ENCODE data around the gene HDHD2. TPM values are rescaled to one million over a fixed set of nuclear protein-coding genes. Genes with fewer than 3 reads are reported as not detected.

HDHD2 gene
- total and polyA plus RNA-seq, 2 of the 13 experiments (the other 11 are each of a cell fraction or from before 2014, with no cell fraction given), result 10.2 to 34.7 TPM

DNA sequence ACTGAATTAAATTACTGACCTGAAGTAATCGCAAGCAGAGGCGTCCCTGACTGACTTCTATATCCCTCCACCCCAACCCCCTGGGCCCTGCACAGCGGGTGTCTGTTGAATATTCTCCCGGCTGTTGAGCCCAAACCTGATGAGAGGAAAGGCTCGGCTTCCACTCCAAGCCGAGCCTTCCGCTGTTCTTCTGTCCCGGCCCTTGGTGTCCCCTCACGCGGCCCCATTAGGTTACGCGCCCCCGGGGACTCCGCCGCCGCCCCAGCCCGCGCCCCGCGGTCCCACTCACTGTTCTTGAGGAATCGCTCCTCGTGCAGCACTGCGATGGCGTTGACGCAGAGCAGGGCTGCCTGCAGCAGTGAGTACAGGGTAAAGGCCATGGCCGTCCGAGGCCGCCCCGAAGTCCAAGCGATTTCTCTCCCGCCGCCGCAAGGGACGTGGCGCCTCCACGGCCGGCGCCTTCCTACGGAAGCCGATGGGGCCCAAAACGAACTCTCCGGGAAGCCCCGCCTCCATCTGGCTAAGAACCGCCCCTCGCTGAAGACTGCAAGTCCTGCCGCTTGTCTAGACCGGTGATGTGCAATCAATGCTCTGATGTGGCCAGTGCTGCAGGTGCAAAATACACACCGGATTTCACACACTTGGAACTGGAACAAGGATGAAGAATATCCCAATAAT lies 25.7 kb upstream of the HDHD2 start, which contains the start of gene IER3IP1 (continued):
- TF ChIP-seq, protein P1, sequence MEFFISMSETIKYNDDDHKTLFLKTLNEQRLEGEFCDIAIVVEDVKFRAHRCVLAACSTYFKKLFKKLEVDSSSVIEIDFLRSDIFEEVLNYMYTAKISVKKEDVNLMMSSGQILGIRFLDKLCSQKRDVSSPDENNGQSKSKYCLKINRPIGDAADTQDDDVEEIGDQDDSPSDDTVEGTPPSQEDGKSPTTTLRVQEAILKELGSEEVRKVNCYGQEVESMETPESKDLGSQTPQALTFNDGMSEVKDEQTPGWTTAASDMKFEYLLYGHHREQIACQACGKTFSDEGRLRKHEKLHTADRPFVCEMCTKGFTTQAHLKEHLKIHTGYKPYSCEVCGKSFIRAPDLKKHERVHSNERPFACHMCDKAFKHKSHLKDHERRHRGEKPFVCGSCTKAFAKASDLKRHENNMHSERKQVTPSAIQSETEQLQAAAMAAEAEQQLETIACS (CRISPR knock-in tag; IDR thresholded peaks at IDR 0.05), result no peak
- TF ChIP-seq KAT2B (IDR thresholded peaks at IDR 0.05; ENCODE audit: borderline replicate concordance, low read depth, low read length) (no peak), NFIB (CRISPR knock-in tag; IDR thresholded peaks at IDR 0.05; ENCODE audit: borderline replicate concordance) (no peak), SPEN (CRISPR knock-in tag; IDR thresholded peaks at IDR 0.05; ENCODE audit: low read depth) (peak; percentile 87; the same call in 1 of the 2 replicates), ZNF496 (CRISPR knock-in tag; IDR thresholded peaks at IDR 0.05; ENCODE audit: insufficient replicate concordance) (no peak), FOXK1 (CRISPR knock-in tag; IDR thresholded peaks at IDR 0.05; ENCODE audit: borderline replicate concordance, low read depth) (peak; percentile 52; the same call in 1 of the 2 replicates), MAZ (IDR thresholded peaks at IDR 0.05; ENCODE audit: borderline replicate concordance, low read depth, low read length) (no peak), MAZ (CRISPR knock-in tag; IDR thresholded peaks at IDR 0.05; ENCODE audit: low read depth) (0 out of 2 replicates have a peak, but pooled peaks have one; percentile 27), ZNF567 (CRISPR knock-in tag; IDR thresholded peaks at IDR 0.05; ENCODE audit: borderline replicate concordance) (no peak), ZNF792 (CRISPR knock-in tag; IDR thresholded peaks at IDR 0.05) (peak; percentile 75; the same call in 1 of the 2 replicates), ELF1 (CRISPR knock-in tag; IDR thresholded peaks at IDR 0.05) (peak; percentile 48), MBNL3 (CRISPR knock-in tag; conservative IDR thresholded peaks at IDR 0.05) (no peak), FOSL1 (CRISPR knock-in tag; IDR thresholded peaks at IDR 0.05; ENCODE audit: borderline replicate concordance) (no peak), HOXA9 (CRISPR knock-in tag; IDR thresholded peaks at IDR 0.05; ENCODE audit: borderline replicate concordance) (no peak), SMARCE1 (IDR thresholded peaks at IDR 0.05; ENCODE audit: borderline replicate concordance) (no peak), JUND (CRISPR knock-in tag; IDR thresholded peaks at IDR 0.05) (no peak), ZNF562 (CRISPR knock-in tag; IDR thresholded peaks at IDR 0.05; ENCODE audit: borderline replicate concordance) (no peak), ZFYVE20 (CRISPR knock-in tag; IDR thresholded peaks at IDR 0.05; ENCODE audit: borderline replicate concordance, low read depth) (peak; percentile 69; the same call in 1 of the 2 replicates), PITX1 (CRISPR knock-in tag; IDR thresholded peaks at IDR 0.05) (peak; percentile 66; the same call in 1 of the 2 replicates)
- TF ChIP-seq, protein P2, sequence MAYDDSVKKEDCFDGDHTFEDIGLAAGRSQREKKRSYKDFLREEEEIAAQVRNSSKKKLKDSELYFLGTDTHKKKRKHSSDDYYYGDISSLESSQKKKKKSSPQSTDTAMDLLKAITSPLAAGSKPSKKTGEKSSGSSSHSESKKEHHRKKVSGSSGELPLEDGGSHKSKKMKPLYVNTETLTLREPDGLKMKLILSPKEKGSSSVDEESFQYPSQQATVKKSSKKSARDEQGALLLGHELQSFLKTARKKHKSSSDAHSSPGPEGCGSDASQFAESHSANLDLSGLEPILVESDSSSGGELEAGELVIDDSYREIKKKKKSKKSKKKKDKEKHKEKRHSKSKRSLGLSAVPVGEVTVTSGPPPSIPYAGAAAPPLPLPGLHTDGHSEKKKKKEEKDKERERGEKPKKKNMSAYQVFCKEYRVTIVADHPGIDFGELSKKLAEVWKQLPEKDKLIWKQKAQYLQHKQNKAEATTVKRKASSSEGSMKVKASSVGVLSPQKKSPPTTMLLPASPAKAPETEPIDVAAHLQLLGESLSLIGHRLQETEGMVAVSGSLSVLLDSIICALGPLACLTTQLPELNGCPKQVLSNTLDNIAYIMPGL (CRISPR knock-in tag; IDR thresholded peaks at IDR 0.05; ENCODE audit: borderline replicate concordance in 1 of 2, low read depth in 1 of 2), result peak; percentile 79 to 83; a peak in 3 of 4 replicates
- TF ChIP-seq, protein P3, sequence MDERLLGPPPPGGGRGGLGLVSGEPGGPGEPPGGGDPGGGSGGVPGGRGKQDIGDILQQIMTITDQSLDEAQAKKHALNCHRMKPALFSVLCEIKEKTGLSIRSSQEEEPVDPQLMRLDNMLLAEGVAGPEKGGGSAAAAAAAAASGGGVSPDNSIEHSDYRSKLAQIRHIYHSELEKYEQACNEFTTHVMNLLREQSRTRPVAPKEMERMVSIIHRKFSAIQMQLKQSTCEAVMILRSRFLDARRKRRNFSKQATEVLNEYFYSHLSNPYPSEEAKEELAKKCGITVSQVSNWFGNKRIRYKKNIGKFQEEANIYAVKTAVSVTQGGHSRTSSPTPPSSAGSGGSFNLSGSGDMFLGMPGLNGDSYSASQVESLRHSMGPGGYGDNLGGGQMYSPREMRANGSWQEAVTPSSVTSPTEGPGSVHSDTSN (CRISPR knock-in tag; IDR thresholded peaks at IDR 0.05), result no peak
- TF ChIP-seq, protein P4, sequence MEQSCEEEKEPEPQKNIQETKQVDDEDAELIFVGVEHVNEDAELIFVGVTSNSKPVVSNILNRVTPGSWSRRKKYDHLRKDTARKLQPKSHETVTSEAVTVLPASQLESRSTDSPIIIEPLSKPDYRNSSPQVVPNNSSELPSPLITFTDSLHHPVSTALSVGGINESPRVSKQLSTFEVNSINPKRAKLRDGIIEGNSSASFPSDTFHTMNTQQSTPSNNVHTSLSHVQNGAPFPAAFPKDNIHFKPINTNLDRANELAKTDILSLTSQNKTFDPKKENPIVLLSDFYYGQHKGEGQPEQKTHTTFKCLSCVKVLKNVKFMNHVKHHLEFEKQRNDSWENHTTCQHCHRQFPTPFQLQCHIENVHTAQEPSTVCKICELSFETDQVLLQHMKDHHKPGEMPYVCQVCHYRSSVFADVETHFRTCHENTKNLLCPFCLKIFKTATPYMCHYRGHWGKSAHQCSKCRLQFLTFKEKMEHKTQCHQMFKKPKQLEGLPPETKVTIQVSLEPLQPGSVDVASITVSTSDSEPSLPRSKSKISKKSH (CRISPR knock-in tag; IDR thresholded peaks at IDR 0.05; ENCODE audit: borderline replicate concordance), result 0 out of 2 replicates have a peak, but pooled peaks have one; percentile 64
